T-cell (primary cell): Measurements from ENCODE around the gene ASXL1. TPM values are rescaled to one million over a fixed set of nuclear protein-coding genes. Genes with fewer than 3 reads are reported as not detected.

ENCODE experiments used
- ATAC-seq, 4 experiments: fragments of 200-7000 bp in 3 of 4; fragments of 150-1000 bp in 1 of 4; cut with Tn5 transposase; replicated peaks in 1 of 4; 1 replicate in 3 of 4; 2 replicates in 1 of 4; pipeline ENCODE4 v1.10.0; 2021; ENCODE audit warnings: moderate library complexity in 3 of 4, mild to moderate bottlenecking in 2 of 4, moderate number of reproducible peaks in 1 of 4
- CTCF ChIA-PET, 2 donors: fragments of 300-600 bp; sonication (Branson Sonifier 250); formaldehyde crosslinking; loops; one replicate each; lab custom pipeline; 2022; ENCODE audit warnings: antibody characterized with exemption in 2 of 2; lab: Charles Lee
- POLR2A ChIA-PET, 2 donors: fragments of 300-600 bp; sonication (Branson Sonifier 250); formaldehyde crosslinking; loops; one replicate each; lab custom pipeline; 2022; ENCODE audit warnings: antibody characterized with exemption in 2 of 2; lab: Charles Lee
- DNase-seq, 35 experiments: peaks; one replicate each; pipeline versions ENCODE4 v3.0.0 to v3.0.0-alpha.2; 2013 to 2023
- H3K27ac ChIP-seq: one replicate; pipeline ENCODE4 v1.5.1; 2013; ENCODE audit warnings: low read length
- H3K27me3 ChIP-seq, 2 experiments: replicated peaks in 1 of 2; 1 replicate in 1 of 2; 2 replicates in 1 of 2; pipeline versions ENCODE4 v1.6.1 to v1.7.0; 2013; ENCODE audit warnings: low read length in 1 of 2, mixed read lengths in 1 of 2; ENCODE audit not compliant: control insufficient read depth in 2 of 2, insufficient read depth in 2 of 2; ENCODE audit errors: extremely low read depth in 1 of 2
- H3K36me3 ChIP-seq, 2 donors: 1 replicate in 1 of 2; 2 replicates in 1 of 2; pipeline versions ENCODE4 v1.6.1 to v1.7.0; 2013; ENCODE audit warnings: low read length in 1 of 2; ENCODE audit not compliant: control insufficient read depth in 2 of 2, insufficient read depth in 1 of 2; ENCODE audit errors: extremely low read depth in 1 of 2
- H3K4me1 ChIP-seq, 2 experiments: 1 replicate in 1 of 2; 2 replicates in 1 of 2; pipeline versions ENCODE4 v1.6.1 to v1.7.0; 2013; ENCODE audit warnings: low read length in 2 of 2, mixed read lengths in 1 of 2; ENCODE audit not compliant: insufficient read depth in 2 of 2, control insufficient read depth in 1 of 2; ENCODE audit errors: extremely low read depth in 1 of 2
- H3K4me3 ChIP-seq, 2 donors: 1 replicate in 1 of 2; 2 replicates in 1 of 2; pipeline versions ENCODE4 v1.5.1 to v1.7.0; 2013; ENCODE audit warnings: mild to moderate bottlenecking in 2 of 2, low read length in 1 of 2, moderate library complexity in 1 of 2; ENCODE audit not compliant: control insufficient read depth in 1 of 2; ENCODE audit errors: extremely low read depth in 1 of 2
- H3K9me3 ChIP-seq: 2 replicates; pipeline ENCODE4 v1.7.0; 2013
- H3K27ac Mint-ChIP-seq, 2 donors: one replicate each; pipeline ENCODE4 v1.8.0; 2020 to 2021; ENCODE audit warnings: mild to moderate bottlenecking in 2 of 2, mixed read lengths in 2 of 2
- H3K27me3 Mint-ChIP-seq, 2 donors: one replicate each; pipeline ENCODE4 v1.8.0; 2021 to 2022; ENCODE audit warnings: mixed read lengths in 2 of 2
- H3K36me3 Mint-ChIP-seq: one replicate; pipeline ENCODE4 v1.8.0; 2021; ENCODE audit warnings: mixed read lengths
- H3K4me1 Mint-ChIP-seq, 3 donors: one replicate each; pipeline ENCODE4 v1.8.0; 2020 to 2022; ENCODE audit warnings: mixed read lengths in 3 of 3, mild to moderate bottlenecking in 1 of 3
- H3K4me3 Mint-ChIP-seq, 3 donors: one replicate each; pipeline ENCODE4 v1.8.0; 2020 to 2022; ENCODE audit warnings: mild to moderate bottlenecking in 3 of 3, mixed read lengths in 3 of 3, moderate library complexity in 3 of 3
- H3K9me3 Mint-ChIP-seq, 3 donors: one replicate each; pipeline ENCODE4 v1.8.0; 2020 to 2022; ENCODE audit warnings: mixed read lengths in 3 of 3
- WGBS: methylation state at CpG from one replicate; pipeline ENCODE4 v1.1.5; 2013; ENCODE audit warnings: missing lambda C conversion rate; ENCODE audit not compliant: insufficient coverage; 5-methylcytosine and 5-hydroxymethylcytosine counted together
- total RNA-seq, 35 experiments: library from RNA in 6 of 35; stranded (reverse) in 6 of 35; fragments of 120-200 nt in 1 of 35; gene quantifications; one replicate each; pipeline versions ENCODE4 v1.2.1 to v1.2.4 and lab custom pipeline; 2013 to 2026

ASXL1 gene
- total RNA-seq, 5 donors from 2014 or later (not counting 1 experiment from before 2014, with no cell fraction given) = 122 to 204 (median 137) TPM

DNA sequence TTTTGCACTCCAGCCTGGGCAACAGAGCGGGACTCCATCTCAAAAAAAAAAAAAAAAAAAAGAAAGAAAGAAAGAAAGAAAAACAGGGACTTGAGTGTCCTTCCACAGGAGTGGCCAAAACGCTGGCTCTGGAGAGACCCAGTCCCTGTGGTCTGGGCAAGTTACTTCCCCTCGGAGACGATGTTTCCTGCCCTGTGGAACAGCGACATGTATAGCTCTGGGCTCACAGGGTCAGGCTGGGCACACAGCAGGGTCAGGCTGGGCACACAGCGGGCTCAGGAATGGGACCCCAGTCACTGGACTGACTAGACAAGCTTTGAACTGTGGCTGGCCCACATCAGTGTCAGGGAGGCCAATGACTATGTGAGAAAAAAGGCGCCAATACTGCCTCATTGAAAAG lies 110.7 kb downstream of the ASXL1 start:
- Histone ChIP-seq H3K4me3 (no peak overlapping the region), H3K36me3 (peaks cover 32 to 40% of the 10 kb centered on the region in 2 donors), H3K4me1 (peaks cover 0 to 26% of the 10 kb centered on the region in 2 experiments), H3K9me3 (no peaks in the 10 kb centered on the region), H3K27me3 (no peaks in the 10 kb centered on the region), H3K27ac (no peak overlapping the region)
- POLR2A ChIA-PET = interaction anchor here in 1 of 2 donors (0.6 kb wide), 1 partner anchor 9 kb away, joined by 4 read pairs; no protein-coding TSS in a partner anchor
- Mint-ChIP-seq H3K27me3 (no peaks in the 10 kb centered on the region), H3K4me1 (peaks cover 6 to 14% (median 12%) of the 10 kb centered on the region in 3 donors), H3K4me3 (no peak overlapping the region), H3K27ac (peak overlapping the region in 1 of 2 donors; percentile 78), H3K36me3 (peaks cover 8% of the 10 kb centered on the region), H3K9me3 (no peaks in the 10 kb centered on the region)
- no peak for DNase-seq
- ATAC-seq = no peak
- WGBS = 92% methylated on average over 6 of the region's 7 CpGs
- CTCF ChIA-PET = no interaction called here

GRCh38 chr20:32470025-32470861 lies 112.1 kb downstream of the ASXL1 start:
- CTCF ChIA-PET = no interaction called here
- Mint-ChIP-seq H3K9me3 (no peaks in the 10 kb centered on the region), H3K27ac (peak overlapping the region; percentile 39 to 82), H3K36me3 (peaks cover 4% of the 10 kb centered on the region), H3K27me3 (no peaks in the 10 kb centered on the region), H3K4me3 (no peak overlapping the region), H3K4me1 (peaks cover 6 to 14% (median 12%) of the 10 kb centered on the region in 3 donors)
- no peaks in the 10 kb centered on the region for H3K9me3 ChIP-seq
- 88% methylated on average over 22 of the region's 27 CpGs for WGBS
- no peak overlapping the region for H3K4me3 ChIP-seq
- peaks cover 0 to 37% of the 10 kb centered on the region in 2 experiments for H3K4me1 ChIP-seq
- POLR2A ChIA-PET = no interaction called here
- H3K36me3 ChIP-seq = peaks cover 22 to 47% of the 10 kb centered on the region in 2 donors
- DNase-seq (peak in 8 of 35 experiments; percentile 17 to 43 (median 23)), ATAC-seq (peak; percentile 36 to 67 (median 52))
- H3K27ac ChIP-seq = no peak overlapping the region
- no peaks in the 10 kb centered on the region for H3K27me3 ChIP-seq

- peaks cover 0 to 44% of the 10 kb centered on the region in 2 experiments for H3K4me1 ChIP-seq
- Mint-ChIP-seq H3K4me1 (peaks cover 10 to 19% (median 15%) of the 10 kb centered on the region in 3 donors), H3K9me3 (no peaks in the 10 kb centered on the region), H3K27me3 (no peaks in the 10 kb centered on the region), H3K27ac (peak overlapping the region in 1 of 2 donors; percentile 82), H3K36me3 (peaks cover 4% of the 10 kb centered on the region), H3K4me3 (no peak overlapping the region)
- 89% methylated on average over 9 of the region's 9 CpGs for WGBS
- peaks cover 18 to 45% of the 10 kb centered on the region in 2 donors for H3K36me3 ChIP-seq
- H3K27ac ChIP-seq = no peak overlapping the region
- H3K9me3 ChIP-seq = no peaks in the 10 kb centered on the region
- POLR2A ChIA-PET = no interaction called here
- CTCF ChIA-PET = interaction anchor here in 1 of 2 donors (0.6 kb wide), 1 partner anchor 10 kb away, joined by 3 read pairs; no protein-coding TSS in a partner anchor
- no peak for ATAC-seq
- no peaks in the 10 kb centered on the region for H3K27me3 ChIP-seq
- H3K4me3 ChIP-seq = no peak overlapping the region
- no peak for DNase-seq
These were observed 112.8 kb downstream of the ASXL1 start for GRCh38 chr20:32470940-32471339.

- H3K36me3 ChIP-seq = peaks cover 15 to 32% of the 10 kb centered on the region in 2 donors
- Mint-ChIP-seq H3K4me3 (no peak overlapping the region), H3K4me1 (peaks cover 27 to 36% (median 33%) of the 10 kb centered on the region in 3 donors), H3K9me3 (no peaks in the 10 kb centered on the region), H3K36me3 (peaks cover 4% of the 10 kb centered on the region), H3K27me3 (no peaks in the 10 kb centered on the region), H3K27ac (peak overlapping the region in 1 of 2 donors; percentile 44)
- 96% methylated on average over 6 of the region's 6 CpGs for WGBS
- H3K4me3 ChIP-seq = no peak overlapping the region
- POLR2A ChIA-PET = no interaction called here
- DNase-seq (no peak), ATAC-seq (no peak)
- H3K27me3 ChIP-seq = no peaks in the 10 kb centered on the region
- no peaks in the 10 kb centered on the region for H3K9me3 ChIP-seq
- H3K27ac ChIP-seq = no peak overlapping the region
- CTCF ChIA-PET = no interaction called here
- H3K4me1 ChIP-seq = peaks cover 6 to 60% of the 10 kb centered on the region in 2 experiments
These were observed 114.6 kb downstream of the ASXL1 start for GRCh38 chr20:32472581-32473207.

DNA sequence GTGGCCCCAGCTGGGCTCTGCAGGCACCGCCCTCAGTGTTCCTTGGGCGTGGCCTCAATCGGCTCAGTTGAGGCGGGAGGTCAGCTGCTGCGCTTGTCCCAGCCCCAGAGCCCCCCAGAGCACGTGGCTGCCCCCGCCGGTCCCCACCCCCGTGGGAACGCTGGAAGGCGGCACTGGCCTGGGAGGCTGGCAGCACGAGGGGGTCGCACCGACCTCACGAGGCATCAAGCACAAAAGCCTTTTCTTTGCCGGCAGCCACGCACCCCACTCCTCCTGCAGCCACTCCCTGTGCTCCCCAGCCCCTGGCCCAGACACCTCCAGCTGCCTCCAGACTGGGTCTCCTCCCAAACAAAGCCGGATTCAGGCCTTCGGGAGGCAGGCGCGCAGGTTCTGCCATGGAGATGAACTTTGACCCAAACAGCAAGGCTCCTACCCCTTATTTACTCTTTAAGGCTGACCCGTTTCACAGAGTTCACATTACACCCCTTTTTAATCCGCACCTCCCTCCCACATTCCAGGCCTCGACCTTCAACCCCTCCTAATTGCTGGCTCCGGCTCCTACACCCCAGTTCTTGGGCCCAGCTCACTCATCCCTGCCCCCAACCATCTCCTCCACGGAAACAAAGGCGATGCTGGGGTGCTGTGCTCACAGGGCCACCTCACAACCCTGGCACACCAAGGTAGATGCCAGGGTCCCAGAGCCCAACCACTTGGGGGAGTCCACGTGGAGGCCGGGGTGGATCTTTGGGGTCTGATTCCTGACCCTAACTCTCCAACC lies 115.3 kb downstream of the ASXL1 start:
- Histone ChIP-seq H3K27me3 (no peaks in the 10 kb centered on the region), H3K4me1 (peaks cover 6 to 61% of the 10 kb centered on the region in 2 experiments), H3K9me3 (no peaks in the 10 kb centered on the region), H3K27ac (no peak overlapping the region), H3K4me3 (no peak overlapping the region), H3K36me3 (peaks cover 15 to 30% of the 10 kb centered on the region in 2 donors)
- POLR2A ChIA-PET = no interaction called here
- no peak for DNase-seq
- H3K27ac Mint-ChIP-seq = no peak overlapping the region
- H3K4me1 Mint-ChIP-seq = peaks cover 34 to 43% (median 40%) of the 10 kb centered on the region in 3 donors
- no peaks in the 10 kb centered on the region for H3K27me3 Mint-ChIP-seq
- CTCF ChIA-PET = no interaction called here
- 92% methylated on average over 26 of the region's 29 CpGs for WGBS
- H3K36me3 Mint-ChIP-seq = peaks cover 4% of the 10 kb centered on the region
- H3K4me3 Mint-ChIP-seq = no peak overlapping the region
- H3K9me3 Mint-ChIP-seq = no peaks in the 10 kb centered on the region
- ATAC-seq = no peak
